ENCODE data around the gene DEXI. TPM values are rescaled to one million over a fixed set of nuclear protein-coding genes. Genes with fewer than 3 reads are reported as not detected.

Gene DEXI
- total and polyA plus RNA-seq, 4 donors = 41.4 to 60.1 (median 44.4) TPM

Other genes starting within 250 kb of the DEXI start
- gene TEKT5, start 247.5 kb downstream of the DEXI start, total RNA-seq = under 1 TPM; 0.29 to 0.39 TPM
- gene TEKT5, start 247.5 kb downstream of the DEXI start, polyA plus RNA-seq = 1 to 10 TPM in 1 of 2 donors, not detected in 1; 2.9 TPM
- 10 to 100 TPM; 31.3 TPM for gene NUBP1, start 198.6 kb downstream of the DEXI start, total RNA-seq
- 10 to 100 TPM; 29.6 to 37.2 TPM for gene NUBP1, start 198.6 kb downstream of the DEXI start, polyA plus RNA-seq
- gene TVP23A, start 123.7 kb downstream of the DEXI start, total RNA-seq = 1 to 10 TPM in 1 of 2 donors, under 1 TPM in 1; 0.58 to 5.6 TPM
- under 1 TPM in 1 of 2 donors, not detected in 1; 0.51 TPM for gene TVP23A, start 123.7 kb downstream of the DEXI start, polyA plus RNA-seq
- gene CIITA, start 65.3 kb downstream of the DEXI start, total RNA-seq = 100 to 1,000 TPM in 1 of 2 donors, 10 to 100 TPM in 1; 19.6 to 104 TPM
- 1 to 10 TPM; 2.0 to 2.4 TPM for gene CIITA, start 65.3 kb downstream of the DEXI start, polyA plus RNA-seq
- gene CLEC16A, start 2.1 kb upstream of the DEXI start, total RNA-seq = 10 to 100 TPM; 27.1 to 28.8 TPM
- 10 to 100 TPM in 1 of 2 donors, 1 to 10 TPM in 1; 5.9 to 10.9 TPM for gene CLEC16A, start 2.1 kb upstream of the DEXI start, polyA plus RNA-seq